Trophoblast cell (in vitro differentiated cells and primary cell): ENCODE results near the gene RGS16.

ENCODE experiments used
- DNase-seq, 2 donors: peaks; one replicate each; pipeline ENCODE4 v3.0.0-alpha.2; 2016
- H2AFZ ChIP-seq: 2 replicates; pipeline ENCODE4 v1.6.1; 2013; ENCODE audit warnings: low read length, moderate library complexity, mild to moderate bottlenecking; ENCODE audit not compliant: insufficient read depth, poor library complexity
- H2AK5ac ChIP-seq: 2 replicates; pipeline ENCODE4 v1.6.1; 2013; ENCODE audit warnings: mild to moderate bottlenecking, low read length
- H2BK120ac ChIP-seq: 2 replicates; pipeline ENCODE4 v1.6.1; 2013; ENCODE audit warnings: low read length, mild to moderate bottlenecking, moderate library complexity; ENCODE audit not compliant: insufficient read depth, poor library complexity
- H2BK12ac ChIP-seq: 2 replicates; pipeline ENCODE4 v1.6.1; 2013; ENCODE audit warnings: mild to moderate bottlenecking, low read length, moderate library complexity
- H2BK5ac ChIP-seq: 2 replicates; pipeline ENCODE4 v1.6.1; 2013; ENCODE audit warnings: low read length, low read depth, moderate library complexity, mild to moderate bottlenecking; ENCODE audit not compliant: poor library complexity
- H3K14ac ChIP-seq: 2 replicates; pipeline ENCODE4 v1.6.1; 2013; ENCODE audit warnings: mild to moderate bottlenecking, low read length
- H3K18ac ChIP-seq: 2 replicates; pipeline ENCODE4 v1.6.1; 2013; ENCODE audit warnings: mild to moderate bottlenecking, low read length
- H3K23ac ChIP-seq: 2 replicates; pipeline ENCODE4 v1.6.1; 2013; ENCODE audit warnings: low read length
- H3K27ac ChIP-seq: 2 replicates; pipeline ENCODE4 v1.5.1; 2013; ENCODE audit warnings: low read depth, mild to moderate bottlenecking, inconsistent platforms, low read length, moderate library complexity
- H3K27me3 ChIP-seq: 2 replicates; pipeline ENCODE4 v1.6.1; 2013; ENCODE audit warnings: inconsistent platforms, mild to moderate bottlenecking, low read length, moderate library complexity; ENCODE audit not compliant: insufficient read depth
- H3K36me3 ChIP-seq, 2 experiments: 1 replicate in 1 of 2; 2 replicates in 1 of 2; pipeline ENCODE4 v1.6.1; 2013; ENCODE audit warnings: low read length in 2 of 2, mild to moderate bottlenecking in 2 of 2, moderate library complexity in 1 of 2; ENCODE audit not compliant: insufficient read depth in 2 of 2, control insufficient read depth in 1 of 2
- H3K4ac ChIP-seq: 2 replicates; pipeline ENCODE4 v1.6.1; 2013; ENCODE audit warnings: low read depth, mild to moderate bottlenecking, low read length, moderate library complexity
- H3K4me1 ChIP-seq, 2 experiments: 1 replicate in 1 of 2; 2 replicates in 1 of 2; pipeline ENCODE4 v1.6.1; 2013; ENCODE audit warnings: low read length in 2 of 2, mild to moderate bottlenecking in 2 of 2, moderate library complexity in 1 of 2; ENCODE audit not compliant: insufficient read depth in 2 of 2, control insufficient read depth in 1 of 2
- H3K4me2 ChIP-seq: 2 replicates; pipeline ENCODE4 v1.6.1; 2013; ENCODE audit warnings: inconsistent platforms, mild to moderate bottlenecking, low read length, moderate library complexity
- H3K4me3 ChIP-seq: 2 replicates; pipeline ENCODE4 v1.5.1; 2013; ENCODE audit warnings: mild to moderate bottlenecking, low read depth, low read length, inconsistent platforms
- H3K79me1 ChIP-seq: one replicate; pipeline ENCODE4 v1.6.1; 2013; ENCODE audit warnings: low read length
- H3K79me2 ChIP-seq: 2 replicates; pipeline ENCODE4 v1.6.1; 2013; ENCODE audit warnings: low read length, mild to moderate bottlenecking; ENCODE audit not compliant: control insufficient read depth, insufficient read depth, poor library complexity
- H3K9ac ChIP-seq: 2 replicates; pipeline ENCODE4 v1.6.1; 2013; ENCODE audit warnings: mild to moderate bottlenecking, low read length
- H3K9me3 ChIP-seq: 2 replicates; pipeline ENCODE4 v1.6.1; 2013; ENCODE audit warnings: low read depth, mild to moderate bottlenecking, control low read depth, inconsistent platforms, low read length; ENCODE audit not compliant: insufficient read depth
- H4K12ac ChIP-seq: 2 replicates; pipeline ENCODE4 v1.6.1; 2013; ENCODE audit warnings: low read depth, mild to moderate bottlenecking, low read length, moderate library complexity
- H4K8ac ChIP-seq: 2 replicates; pipeline ENCODE4 v1.6.1; 2013; ENCODE audit warnings: low read depth, mild to moderate bottlenecking, low read length, moderate library complexity
- H4K91ac ChIP-seq: one replicate; pipeline ENCODE4 v1.6.1; 2013; ENCODE audit warnings: low read depth, mild to moderate bottlenecking, low read length, moderate library complexity
- WGBS: extraction: QIAGEN DNeasy Blood & Tissue Kit; methylation state at CpG from one replicate; pipeline ENCODE4 v1.1.7; 2013; ENCODE audit warnings: missing lambda C conversion rate; ENCODE audit not compliant: insufficient read length, insufficient coverage; ENCODE audit errors: extremely low coverage; 5-methylcytosine and 5-hydroxymethylcytosine counted together

RGS16 gene

GRCh38 chr1:182637769-182638168 lies 33.6 kb upstream of the RGS16 start:
- Histone ChIP-seq H2BK5ac (no peak overlapping the region), H2AK5ac (no peak overlapping the region), H2BK12ac (no peak overlapping the region), H3K4ac (no peak overlapping the region), H3K79me2 (no peaks in the 10 kb centered on the region), H3K23ac (no peak overlapping the region), H3K4me1 (peaks cover 10 to 24% of the 10 kb centered on the region in 2 experiments), H3K79me1 (peaks cover 22% of the 10 kb centered on the region), H3K27me3 (no peaks in the 10 kb centered on the region), H3K4me3 (no peak overlapping the region), H3K4me2 (no peak overlapping the region), H2BK120ac (no peak overlapping the region), H3K9ac (no peak overlapping the region), H3K36me3 (no peaks in the 10 kb centered on the region), H2AFZ (no peak overlapping the region), H3K18ac (no peak overlapping the region), H3K9me3 (no peaks in the 10 kb centered on the region), H4K91ac (no peak overlapping the region), H3K14ac (no peak overlapping the region), H3K27ac (no peak overlapping the region), H4K8ac (no peak overlapping the region), H4K12ac (no peak overlapping the region)
- DNase-seq: no peak
- WGBS: no CpG with 5 or more reads among the region's 5 CpGs

GRCh38 chr1:182635871-182636270 lies 31.7 kb upstream of the RGS16 start:
- Histone ChIP-seq H3K14ac (no peak overlapping the region), H4K8ac (no peak overlapping the region), H3K18ac (no peak overlapping the region), H4K12ac (no peak overlapping the region), H2AK5ac (no peak overlapping the region), H3K27ac (peak overlapping the region; percentile 27), H3K9ac (no peak overlapping the region), H3K23ac (no peak overlapping the region), H4K91ac (no peak overlapping the region), H2BK12ac (no peak overlapping the region), H3K4me1 (peaks cover 13 to 27% of the 10 kb centered on the region in 2 experiments), H2BK120ac (no peak overlapping the region), H3K4me2 (no peak overlapping the region), H3K9me3 (no peaks in the 10 kb centered on the region), H2AFZ (no peak overlapping the region), H3K4ac (no peak overlapping the region), H3K79me1 (peaks cover 22% of the 10 kb centered on the region), H3K27me3 (no peaks in the 10 kb centered on the region), H2BK5ac (no peak overlapping the region), H3K4me3 (no peak overlapping the region), H3K36me3 (no peaks in the 10 kb centered on the region), H3K79me2 (no peaks in the 10 kb centered on the region)
- WGBS: no CpG with 5 or more reads among the region's 2 CpGs
- DNase-seq: no peak

- Histone ChIP-seq H3K9ac (no peak overlapping the region), H3K4me3 (no peak overlapping the region), H4K91ac (peak overlapping the region; percentile 93), H3K79me2 (peaks cover 2% of the 10 kb centered on the region), H3K18ac (peak overlapping the region; percentile 56), H3K14ac (peak overlapping the region; percentile 62), H2AFZ (no peak overlapping the region), H4K12ac (no peak overlapping the region), H3K36me3 (no peaks in the 10 kb centered on the region), H4K8ac (peak overlapping the region; percentile 30), H3K23ac (no peak overlapping the region), H2BK5ac (peak overlapping the region; percentile 68), H3K4me2 (no peak overlapping the region), H3K27ac (peak overlapping the region; percentile 85), H2BK120ac (peak overlapping the region; percentile 79), H3K27me3 (no peaks in the 10 kb centered on the region), H2AK5ac (peak overlapping the region; percentile 67), H3K4me1 (peaks cover 24 to 38% of the 10 kb centered on the region in 2 experiments), H2BK12ac (peak overlapping the region; percentile 80), H3K79me1 (peaks cover 31% of the 10 kb centered on the region), H3K9me3 (no peaks in the 10 kb centered on the region), H3K4ac (peak overlapping the region; percentile 39)
- no CpG with 5 or more reads among the region's 9 CpGs for WGBS
- DNase-seq: no peak
Measured at GRCh38 chr1:182634306-182635072, 30.3 kb upstream of the RGS16 start.

- H3K79me1 ChIP-seq: peaks cover 31% of the 10 kb centered on the region
- no peak overlapping the region for H2AK5ac ChIP-seq
- H3K36me3 ChIP-seq: no peaks in the 10 kb centered on the region
- H3K4me2 ChIP-seq: no peak overlapping the region
- H3K18ac ChIP-seq: no peak overlapping the region
- H3K14ac ChIP-seq: no peak overlapping the region
- peak overlapping the region; percentile 55 for H2BK12ac ChIP-seq
- peak overlapping the region; percentile 93 for H4K91ac ChIP-seq
- H2BK120ac ChIP-seq: peak overlapping the region; percentile 79
- WGBS: no CpG with 5 or more reads among the region's 11 CpGs
- H3K79me2 ChIP-seq: peaks cover 2% of the 10 kb centered on the region
- peak overlapping the region; percentile 96 for H3K27ac ChIP-seq
- no peak overlapping the region for H3K9ac ChIP-seq
- H2AFZ ChIP-seq: no peak overlapping the region
- DNase-seq: peak; percentile 20 to 37
- H3K4me1 ChIP-seq: peaks cover 25 to 39% of the 10 kb centered on the region in 2 experiments
- H3K4ac ChIP-seq: no peak overlapping the region
- no peaks in the 10 kb centered on the region for H3K9me3 ChIP-seq
- H4K12ac ChIP-seq: no peak overlapping the region
- no peaks in the 10 kb centered on the region for H3K27me3 ChIP-seq
- no peak overlapping the region for H3K23ac ChIP-seq
- no peak overlapping the region for H3K4me3 ChIP-seq
- H4K8ac ChIP-seq: peak overlapping the region; percentile 33
- H2BK5ac ChIP-seq: peak overlapping the region; percentile 68
Measured at GRCh38 chr1:182633657-182634281, 29.6 kb upstream of the RGS16 start.
